ENCODE data around the gene DISC1.
A peak's percentile ranks its signal among the peaks of the same experiment; 100 is the strongest.

DNA sequence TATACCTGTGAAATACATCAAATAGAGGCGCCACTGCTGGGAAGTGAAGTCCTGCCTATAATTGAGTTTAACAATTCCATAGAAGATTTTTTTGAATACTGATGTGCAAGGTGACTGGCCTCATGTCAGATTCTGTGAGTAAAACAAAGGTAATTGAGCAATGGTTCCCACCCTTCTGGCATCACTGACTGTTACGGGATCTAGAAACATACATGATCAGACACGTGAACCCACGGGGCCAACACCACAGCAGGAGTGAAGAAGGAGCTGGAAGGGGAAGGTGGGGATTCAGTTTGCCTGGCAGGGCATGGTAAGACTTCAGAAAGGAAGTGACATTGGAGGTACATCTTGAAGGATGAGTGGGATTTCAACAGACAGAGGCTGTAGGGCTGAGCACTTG is 270.2 kb downstream of the DISC1 start:
- TF ChIP-seq, protein P1, sequence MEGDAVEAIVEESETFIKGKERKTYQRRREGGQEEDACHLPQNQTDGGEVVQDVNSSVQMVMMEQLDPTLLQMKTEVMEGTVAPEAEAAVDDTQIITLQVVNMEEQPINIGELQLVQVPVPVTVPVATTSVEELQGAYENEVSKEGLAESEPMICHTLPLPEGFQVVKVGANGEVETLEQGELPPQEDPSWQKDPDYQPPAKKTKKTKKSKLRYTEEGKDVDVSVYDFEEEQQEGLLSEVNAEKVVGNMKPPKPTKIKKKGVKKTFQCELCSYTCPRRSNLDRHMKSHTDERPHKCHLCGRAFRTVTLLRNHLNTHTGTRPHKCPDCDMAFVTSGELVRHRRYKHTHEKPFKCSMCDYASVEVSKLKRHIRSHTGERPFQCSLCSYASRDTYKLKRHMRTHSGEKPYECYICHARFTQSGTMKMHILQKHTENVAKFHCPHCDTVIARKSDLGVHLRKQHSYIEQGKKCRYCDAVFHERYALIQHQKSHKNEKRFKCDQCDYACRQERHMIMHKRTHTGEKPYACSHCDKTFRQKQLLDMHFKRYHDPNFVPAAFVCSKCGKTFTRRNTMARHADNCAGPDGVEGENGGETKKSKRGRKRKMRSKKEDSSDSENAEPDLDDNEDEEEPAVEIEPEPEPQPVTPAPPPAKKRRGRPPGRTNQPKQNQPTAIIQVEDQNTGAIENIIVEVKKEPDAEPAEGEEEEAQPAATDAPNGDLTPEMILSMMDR (IDR thresholded peaks at IDR 0.05), result no peak
- TF ChIP-seq POLR2A (IDR thresholded peaks at IDR 0.05) (no peak), POLR2AphosphoS5 (IDR thresholded peaks at IDR 0.05; ENCODE audit: insufficient read depth in 1 of 2, low read depth in 1 of 2) (peak in 1 of 2 donors; percentile 48)

All from vagina (tissue), 2 donors.